Measurements from ENCODE around the gene TMEM242. TPM values are rescaled to one million over a fixed set of nuclear protein-coding genes. Genes with fewer than 3 reads are reported as not detected.

The TMEM242 gene
- total and polyA plus RNA-seq, 2 of the 8 experiments (the other 6 are each of a cell fraction or from before 2014, with no cell fraction given): 2.4 to 9.0 TPM

DNA sequence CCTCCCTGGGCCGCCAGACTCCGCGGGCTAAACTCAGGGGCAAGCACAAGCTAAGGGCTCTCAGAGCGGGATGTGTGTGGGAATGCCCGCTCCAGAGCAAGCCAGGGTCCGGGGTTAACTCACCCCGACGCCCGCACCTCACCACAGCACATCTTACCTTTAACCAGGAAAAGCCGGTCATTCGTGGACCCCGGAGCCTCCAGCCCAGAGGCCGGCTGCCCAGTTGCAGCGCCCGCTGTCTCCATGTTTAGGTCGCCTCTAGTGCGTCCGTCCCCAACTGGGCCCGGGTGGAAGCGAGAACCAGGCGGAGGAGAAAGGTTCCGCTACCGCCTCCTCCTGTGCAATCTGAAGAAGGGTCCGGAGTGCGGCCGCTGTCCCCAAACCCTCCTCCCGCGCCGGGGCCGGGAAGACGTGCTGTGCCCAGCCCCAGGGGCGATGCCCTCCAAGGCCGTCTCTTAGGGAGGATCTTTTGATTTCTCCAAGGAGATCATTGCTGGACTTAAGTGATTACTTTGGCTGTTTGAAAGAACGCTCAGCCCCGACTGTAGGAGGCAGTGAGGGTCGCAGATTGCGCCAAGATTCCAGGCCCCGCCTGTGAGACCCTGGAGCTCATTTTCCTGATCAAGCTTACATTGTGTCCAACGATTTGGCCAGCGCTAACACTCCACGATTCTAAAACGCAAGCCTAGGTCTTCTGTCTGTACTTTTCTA, at the start of gene TMEM242 (continued):
- TF ChIP-seq SIRT6 (IDR thresholded peaks at IDR 0.05; ENCODE audit: low read length): no peak

Measured in H1 (cell line).